HepG2 (cell line): Measurements from ENCODE around the gene SLBP. TPM values are rescaled to one million over a fixed set of nuclear protein-coding genes. Genes with fewer than 3 reads are reported as not detected.

Experiments
- ARID2 ChIP-seq: sonication (generic); formaldehyde crosslinking; IDR thresholded peaks from 2 replicates; pipeline ENCODE4 v1.8.1; 2022; ENCODE audit warnings: mild to moderate bottlenecking, missing genetic modification reagents, borderline replicate concordance
- CBX5 ChIP-seq: sonication (generic); formaldehyde crosslinking; IDR thresholded peaks from 2 replicates; pipeline ENCODE4 v1.4.0; 2020; ENCODE audit warnings: missing genetic modification reagents, borderline replicate concordance
- CENPT ChIP-seq: sonication (generic); formaldehyde crosslinking; IDR thresholded peaks from 2 replicates; pipeline ENCODE4 v1.8.0; 2022; ENCODE audit warnings: low read depth, mild to moderate bottlenecking, moderate library complexity, missing genetic modification reagents
- GMEB2 ChIP-seq: IDR thresholded peaks from 2 replicates; pipeline ENCODE4 v1.6.1; 2016; ENCODE audit warnings: missing biosample characterization, missing genetic modification reagents, low read depth
- HNRNPH1 ChIP-seq: fragments of 200-400 bp; formaldehyde crosslinking; optimal IDR thresholded peaks from 2 replicates; pipeline ENCODE3; 2017; ENCODE audit warnings: mild to moderate bottlenecking, low read depth, low read length
- IRX3 ChIP-seq: sonication (generic); formaldehyde crosslinking; IDR thresholded peaks from 2 replicates; pipeline ENCODE4 v1.8.1; 2023; ENCODE audit warnings: mild to moderate bottlenecking, low read depth, missing genetic modification reagents, borderline replicate concordance
- JUND ChIP-seq: sonication (generic); formaldehyde crosslinking; IDR thresholded peaks from 2 replicates; pipeline ENCODE4 v1.8.0; 2022; ENCODE audit warnings: mild to moderate bottlenecking, missing genetic modification reagents
- RARG ChIP-seq: sonication (generic); formaldehyde crosslinking; IDR thresholded peaks from 2 replicates; pipeline ENCODE4 v1.4.0; 2020; ENCODE audit warnings: low read depth, mild to moderate bottlenecking, missing genetic modification reagents
- SALL2 ChIP-seq: sonication (generic); formaldehyde crosslinking; IDR thresholded peaks from 2 replicates; pipeline ENCODE4 v1.8.1; 2023; ENCODE audit warnings: mild to moderate bottlenecking, missing genetic modification reagents, inconsistent platforms
- SCMH1 ChIP-seq: sonication (generic); formaldehyde crosslinking; IDR thresholded peaks from 2 replicates; pipeline ENCODE4 v1.9.0; 2021; ENCODE audit warnings: missing genetic modification reagents, mild to moderate bottlenecking, borderline replicate concordance
- ZBTB38 ChIP-seq: sonication (generic); formaldehyde crosslinking; IDR thresholded peaks from 2 replicates; pipeline ENCODE4 v1.5.1; 2020; ENCODE audit warnings: mild to moderate bottlenecking, missing genetic modification reagents
- ZFP36L1 ChIP-seq: sonication (generic); formaldehyde crosslinking; IDR thresholded peaks from 2 replicates; pipeline ENCODE4 v1.8.0; 2022; ENCODE audit warnings: mild to moderate bottlenecking, missing genetic modification reagents, moderate library complexity
- ZFP36L2 ChIP-seq: sonication (generic); formaldehyde crosslinking; IDR thresholded peaks from 2 replicates; pipeline ENCODE4 v1.4.0; 2020; ENCODE audit warnings: missing genetic modification reagents
- ZFP37 ChIP-seq: sonication (generic); formaldehyde crosslinking; IDR thresholded peaks from 2 replicates; pipeline ENCODE4 v1.4.0; 2020; ENCODE audit warnings: missing genetic modification reagents, borderline replicate concordance
- ZFY ChIP-seq: sonication (generic); formaldehyde crosslinking; IDR thresholded peaks from 2 replicates; pipeline ENCODE4 v1.4.0; 2020; ENCODE audit warnings: missing genetic modification reagents
- ZNF660 ChIP-seq: sonication (generic); formaldehyde crosslinking; IDR thresholded peaks from 2 replicates; pipeline ENCODE4 v1.5.1; 2020; ENCODE audit warnings: mild to moderate bottlenecking, low read depth, missing genetic modification reagents, borderline replicate concordance
- ZNF75D ChIP-seq: sonication (generic); formaldehyde crosslinking; IDR thresholded peaks from 2 replicates; pipeline ENCODE4 v1.8.1; 2023; ENCODE audit warnings: missing genetic modification reagents, mild to moderate bottlenecking, borderline replicate concordance
- ZNF761 ChIP-seq: sonication (generic); formaldehyde crosslinking; conservative IDR thresholded peaks from 2 replicates; pipeline ENCODE4 v1.4.0; 2020; ENCODE audit warnings: mild to moderate bottlenecking, missing genetic modification reagents
- ZNF800 ChIP-seq: sonication (generic); formaldehyde crosslinking; IDR thresholded peaks from 2 replicates; pipeline ENCODE4 v1.4.0; 2020; ENCODE audit warnings: missing genetic modification reagents
- ZNF883 ChIP-seq: sonication (generic); formaldehyde crosslinking; IDR thresholded peaks from 2 replicates; pipeline ENCODE4 v1.5.1; 2020; ENCODE audit warnings: mild to moderate bottlenecking, missing genetic modification reagents; ENCODE audit errors: not compliant biosample characterization
- polyA plus RNA-seq, 8 experiments: library from polyadenylated mRNA; depleted of rRNA in 3 of 8; stranded (reverse) in 7 of 8; unstranded in 1 of 8; fragments of >200 nt; fragmentation: Illumina TruSeq in 4 of 8; extraction: Trizol in 4 of 8; gene quantifications; 2 replicates each; pipeline versions ENCODE4 v1.2.1 to v1.2.3, GENCODE V29; 2011 to 2016; ENCODE audit warnings: low read depth in 4 of 8, missing spikeins in 1 of 8, mixed read lengths in 1 of 8; ENCODE audit not compliant: insufficient read depth in 1 of 8
- total RNA-seq, 5 experiments: library from RNA; depleted of rRNA; stranded (reverse); fragments of >200 nt; fragmentation: Illumina TruSeq; extraction: Trizol; gene quantifications; 2 replicates each; pipeline ENCODE4 v1.2.3, GENCODE V29; 2016; ENCODE audit warnings: low read depth in 1 of 5
- TF ChIP-seq, protein P1 (sequence below): sonication (generic); formaldehyde crosslinking; IDR thresholded peaks from 2 replicates; pipeline ENCODE4 v1.8.1; 2022; ENCODE audit warnings: low read depth, mild to moderate bottlenecking, missing genetic modification reagents
- TF ChIP-seq, protein P2 (sequence below), 2 experiments: fragments of 450-650 bp in 1 of 2; sonication (generic) in 1 of 2; formaldehyde crosslinking; IDR thresholded peaks; 2 replicates each; pipeline versions ENCODE4 v1.5.0 to v1.8.0; 2020 to 2022; ENCODE audit warnings: mild to moderate bottlenecking in 1 of 2, missing genetic modification reagents in 1 of 2

The SLBP gene
- total and polyA plus RNA-seq, 2 of the 13 experiments (the other 11 are each of a cell fraction or from before 2014, with no cell fraction given), result 43.9 to 104 TPM

DNA sequence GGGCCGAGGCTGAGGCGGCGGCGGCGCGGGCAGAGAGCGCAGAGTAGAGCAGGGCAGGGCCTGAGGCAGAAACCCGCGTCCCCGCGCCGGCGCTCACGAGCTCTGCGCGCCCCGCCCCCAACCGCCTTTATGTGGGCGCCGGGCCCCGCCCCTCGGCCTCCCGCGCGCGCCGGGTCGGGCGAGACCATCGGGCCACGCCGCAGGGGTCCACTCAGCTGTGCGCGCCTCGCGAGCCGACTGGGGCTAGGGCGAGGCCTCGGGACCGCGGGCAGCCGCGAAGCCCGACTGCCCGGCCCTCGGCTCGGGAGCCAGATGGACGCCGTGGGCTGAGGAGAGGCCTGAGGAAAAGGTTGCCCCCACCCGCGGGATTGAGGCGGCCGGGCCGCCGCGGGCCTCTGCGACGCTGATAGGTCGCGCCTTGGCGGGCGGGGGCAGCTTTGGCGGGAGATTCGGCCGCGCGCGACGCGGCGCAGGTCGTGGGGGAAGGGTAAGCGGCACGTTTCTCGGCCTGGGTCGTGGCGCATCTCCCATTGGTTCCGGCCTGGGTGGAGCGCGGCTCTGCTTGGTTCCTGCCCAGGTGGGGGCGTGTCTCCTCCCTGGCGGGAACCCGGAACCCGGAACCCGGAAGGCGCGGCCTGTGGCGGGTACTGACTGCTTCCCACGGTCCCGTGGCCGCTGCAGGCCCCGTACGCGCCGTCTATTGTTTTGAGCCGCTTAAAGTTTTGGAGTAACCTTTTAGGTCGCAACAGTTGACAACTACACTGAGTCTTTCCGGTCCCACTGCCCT, at the start of gene SLBP (continued):
- peak; percentile 97; the same call in 1 of the 2 replicates for TF ChIP-seq ZFP37
- no peak for TF ChIP-seq HNRNPH1
- no peak for TF ChIP-seq SCMH1 (CRISPR knock-in tag)
- 0 out of 2 replicates have a peak, but pooled peaks have one; percentile 37 for TF ChIP-seq CBX5 (CRISPR knock-in tag)
- peak; percentile 69 for TF ChIP-seq GMEB2 (CRISPR knock-in tag)
- peak; percentile 98 for TF ChIP-seq ZNF883 (CRISPR knock-in tag)
- TF ChIP-seq JUND (CRISPR knock-in tag), result peak; percentile 61; the same call in 1 of the 2 replicates
- TF ChIP-seq ZFP36L1, result peak; percentile 99
- TF ChIP-seq ZNF660 (CRISPR knock-in tag), result no peak
- peak; percentile 68; the same call in 1 of the 2 replicates for TF ChIP-seq RARG (CRISPR knock-in tag)
- TF ChIP-seq ZNF761 (CRISPR knock-in tag), result peak; percentile 95
- peak; percentile 98 for TF ChIP-seq CENPT (CRISPR knock-in tag)
- TF ChIP-seq IRX3 (CRISPR knock-in tag), result peak; percentile 98
- TF ChIP-seq, protein P1, sequence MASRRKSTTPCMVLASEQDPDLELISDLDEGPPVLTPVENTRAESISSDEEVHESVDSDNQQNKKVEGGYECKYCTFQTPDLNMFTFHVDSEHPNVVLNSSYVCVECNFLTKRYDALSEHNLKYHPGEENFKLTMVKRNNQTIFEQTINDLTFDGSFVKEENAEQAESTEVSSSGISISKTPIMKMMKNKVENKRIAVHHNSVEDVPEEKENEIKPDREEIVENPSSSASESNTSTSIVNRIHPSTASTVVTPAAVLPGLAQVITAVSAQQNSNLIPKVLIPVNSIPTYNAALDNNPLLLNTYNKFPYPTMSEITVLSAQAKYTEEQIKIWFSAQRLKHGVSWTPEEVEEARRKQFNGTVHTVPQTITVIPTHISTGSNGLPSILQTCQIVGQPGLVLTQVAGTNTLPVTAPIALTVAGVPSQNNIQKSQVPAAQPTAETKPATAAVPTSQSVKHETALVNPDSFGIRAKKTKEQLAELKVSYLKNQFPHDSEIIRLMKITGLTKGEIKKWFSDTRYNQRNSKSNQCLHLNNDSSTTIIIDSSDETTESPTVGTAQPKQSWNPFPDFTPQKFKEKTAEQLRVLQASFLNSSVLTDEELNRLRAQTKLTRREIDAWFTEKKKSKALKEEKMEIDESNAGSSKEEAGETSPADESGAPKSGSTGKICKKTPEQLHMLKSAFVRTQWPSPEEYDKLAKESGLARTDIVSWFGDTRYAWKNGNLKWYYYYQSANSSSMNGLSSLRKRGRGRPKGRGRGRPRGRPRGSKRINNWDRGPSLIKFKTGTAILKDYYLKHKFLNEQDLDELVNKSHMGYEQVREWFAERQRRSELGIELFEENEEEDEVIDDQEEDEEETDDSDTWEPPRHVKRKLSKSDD, result no peak
- peak; percentile 88 for TF ChIP-seq ZFY (CRISPR knock-in tag)
- TF ChIP-seq, protein P2, sequence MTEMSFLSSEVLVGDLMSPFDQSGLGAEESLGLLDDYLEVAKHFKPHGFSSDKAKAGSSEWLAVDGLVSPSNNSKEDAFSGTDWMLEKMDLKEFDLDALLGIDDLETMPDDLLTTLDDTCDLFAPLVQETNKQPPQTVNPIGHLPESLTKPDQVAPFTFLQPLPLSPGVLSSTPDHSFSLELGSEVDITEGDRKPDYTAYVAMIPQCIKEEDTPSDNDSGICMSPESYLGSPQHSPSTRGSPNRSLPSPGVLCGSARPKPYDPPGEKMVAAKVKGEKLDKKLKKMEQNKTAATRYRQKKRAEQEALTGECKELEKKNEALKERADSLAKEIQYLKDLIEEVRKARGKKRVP (CRISPR knock-in tag; IDR thresholded peaks at IDR 0.05), result peak in 1 of 2 experiments; percentile 82; a peak in 2 of 4 replicates
- TF ChIP-seq ZBTB38 (CRISPR knock-in tag), result peak; percentile 90; the same call in 1 of the 2 replicates
- peak; percentile 99 for TF ChIP-seq SALL2 (CRISPR knock-in tag)
- TF ChIP-seq ZNF75D (CRISPR knock-in tag), result peak; percentile 92
- TF ChIP-seq ZNF800, result peak; percentile 81; the same call in 1 of the 2 replicates
- peak; percentile 98 for TF ChIP-seq ARID2 (CRISPR knock-in tag)
- 0 out of 2 replicates have a peak, but pooled peaks have one; percentile 49 for TF ChIP-seq ZFP36L2
